K562 (cell line): ENCODE data around the gene DOK3. TPM values are rescaled to one million over a fixed set of nuclear protein-coding genes. Genes with fewer than 3 reads are reported as not detected.

Source experiments
- ASH1L ChIP-seq: fragments of 450-650 bp; IDR thresholded peaks from 2 replicates; pipeline ENCODE4 v1.6.1; 2018; ENCODE audit warnings: borderline replicate concordance, mild to moderate bottlenecking, low read depth; ENCODE audit not compliant: partially characterized antibody
- CHCHD3 ChIP-seq: fragments of 250-450 bp; sonication (Bioruptor Pico); IDR thresholded peaks from 2 replicates; pipeline ENCODE4 v2.1.2; 2022; ENCODE audit warnings: mild to moderate bottlenecking
- CTBP1 ChIP-seq: fragments of 450-650 bp; IDR thresholded peaks from 2 replicates; pipeline ENCODE4 v1.6.1; 2016; ENCODE audit warnings: borderline replicate concordance
- KDM5B ChIP-seq: fragments of 200-600 bp; sonication (generic); IDR thresholded peaks from 2 replicates; pipeline ENCODE4 v1.6.1; 2012; ENCODE audit warnings: low read depth, mild to moderate bottlenecking, moderate library complexity, low read length, control low read depth, inconsistent platforms; ENCODE audit not compliant: insufficient replicate concordance
- MEIS2 ChIP-seq: fragments of 450-650 bp; IDR thresholded peaks from 2 replicates; pipeline ENCODE4 v1.6.1; 2014; ENCODE audit warnings: mild to moderate bottlenecking; ENCODE audit not compliant: partially characterized antibody
- RAD51 ChIP-seq: fragments of 450-650 bp; IDR thresholded peaks from 2 replicates; pipeline ENCODE4 v1.7.1; 2016; ENCODE audit warnings: low read depth, mild to moderate bottlenecking, borderline replicate concordance
- RBM25 ChIP-seq: fragments of 200-400 bp; formaldehyde crosslinking; IDR thresholded peaks from 2 replicates; pipeline ENCODE4 v1.6.1; 2018; ENCODE audit warnings: low read length, low read depth, moderate library complexity; ENCODE audit not compliant: severe bottlenecking
- SIX5 ChIP-seq, 2 experiments: IDR thresholded peaks; 2 replicates each; pipeline ENCODE4 v1.6.1; 2011; ENCODE audit warnings: low read length in 2 of 2, borderline replicate concordance in 1 of 2, low read depth in 1 of 2, mild to moderate bottlenecking in 1 of 2, moderate library complexity in 1 of 2; ENCODE audit not compliant: insufficient read depth in 1 of 2
- SP1 ChIP-seq: sonication (generic); formaldehyde crosslinking; IDR thresholded peaks from 2 replicates; pipeline ENCODE4 v1.8.1; 2022; ENCODE audit warnings: mild to moderate bottlenecking, missing genetic modification reagents
- ZEB2 ChIP-seq: fragments of 450-650 bp; IDR thresholded peaks from 2 replicates; pipeline ENCODE4 v1.6.1; 2016
- ZNF41 ChIP-seq: fragments of 250-450 bp; sonication (Bioruptor Pico); conservative IDR thresholded peaks from 2 replicates; pipeline ENCODE4 v1.4.0; 2020; ENCODE audit warnings: mild to moderate bottlenecking
- ZNF445 ChIP-seq: fragments of 250-450 bp; sonication (Bioruptor Pico); IDR thresholded peaks from 2 replicates; pipeline ENCODE4 v1.4.0; 2020; ENCODE audit warnings: low read depth, mild to moderate bottlenecking, moderate library complexity
- polyA plus RNA-seq, 8 experiments: library from polyadenylated mRNA; depleted of rRNA in 4 of 8; stranded (reverse) in 5 of 8; unstranded in 3 of 8; fragments of >200 nt; fragmentation: Nextera tagmentation in 2 of 8; fragmentation: Illumina TruSeq in 1 of 8; extraction: Ambion mirVana in 2 of 8; extraction: Trizol in 1 of 8; gene quantifications; 2 replicates each; pipeline versions ENCODE4 v1.2.1 to v1.2.3, GENCODE V29; 2011 to 2014; ENCODE audit warnings: inconsistent platforms in 1 of 8, missing spikeins in 1 of 8
- total RNA-seq, 7 experiments: library from RNA; depleted of rRNA in 6 of 7; stranded (reverse); fragments of >200 nt in 6 of 7; fragmentation: Illumina TruSeq in 2 of 7; extraction: Trizol in 2 of 7; gene quantifications; 2 replicates each; pipeline versions ENCODE4 v1.2.1 to v1.2.3, GENCODE V29; 2011 to 2021; ENCODE audit warnings: low replicate concordance in 1 of 7
- TF ChIP-seq, protein P1 (sequence below): fragments of 450-650 bp; IDR thresholded peaks from 2 replicates; pipeline ENCODE4 v1.6.1; 2016; ENCODE audit warnings: mild to moderate bottlenecking, moderate library complexity
- TF ChIP-seq, protein P2 (sequence below): fragments of 250-450 bp; sonication (Bioruptor Pico); IDR thresholded peaks from 2 replicates; pipeline ENCODE4 v1.5.0; 2021
- TF ChIP-seq, protein P3 (sequence below): fragments of 450-650 bp; formaldehyde crosslinking; IDR thresholded peaks from 2 replicates; pipeline ENCODE4 v1.4.0; 2020; ENCODE audit warnings: mild to moderate bottlenecking

The DOK3 gene
- total and polyA plus RNA-seq, 9 of the 15 experiments (the other 6 are each of a cell fraction or from before 2014, with no cell fraction given): 1.3 to 23.0 (median 8.0) TPM

DNA sequence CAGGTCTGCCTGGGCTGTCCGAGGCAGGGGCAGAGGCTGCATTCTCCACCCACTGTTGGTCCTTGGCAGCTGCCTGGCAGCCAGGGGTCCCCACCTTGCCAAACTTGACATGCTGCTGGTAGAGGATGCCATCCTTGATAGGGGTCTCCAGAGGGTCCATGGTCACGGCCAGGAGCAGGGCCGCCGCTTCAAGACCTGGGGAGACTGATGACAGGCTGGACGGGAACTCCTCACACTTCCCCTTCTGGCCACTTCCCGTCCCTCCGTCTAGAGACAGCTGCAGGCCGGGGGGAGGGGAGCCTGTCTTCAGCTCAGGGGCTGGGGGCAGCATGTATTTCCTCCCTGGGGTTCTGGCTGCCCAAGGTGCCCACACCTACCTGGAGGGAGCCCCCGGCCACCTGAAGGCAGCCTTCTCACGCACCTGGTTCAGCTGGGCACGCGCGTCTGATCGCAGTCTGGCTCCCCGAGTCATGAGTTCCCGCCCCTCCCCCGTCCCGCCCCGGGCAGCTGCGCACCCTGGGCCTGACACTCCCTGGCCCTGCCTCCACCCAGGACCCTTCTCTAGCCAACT lies at the start of gene DOK3 (continued):
- TF ChIP-seq, protein P1, sequence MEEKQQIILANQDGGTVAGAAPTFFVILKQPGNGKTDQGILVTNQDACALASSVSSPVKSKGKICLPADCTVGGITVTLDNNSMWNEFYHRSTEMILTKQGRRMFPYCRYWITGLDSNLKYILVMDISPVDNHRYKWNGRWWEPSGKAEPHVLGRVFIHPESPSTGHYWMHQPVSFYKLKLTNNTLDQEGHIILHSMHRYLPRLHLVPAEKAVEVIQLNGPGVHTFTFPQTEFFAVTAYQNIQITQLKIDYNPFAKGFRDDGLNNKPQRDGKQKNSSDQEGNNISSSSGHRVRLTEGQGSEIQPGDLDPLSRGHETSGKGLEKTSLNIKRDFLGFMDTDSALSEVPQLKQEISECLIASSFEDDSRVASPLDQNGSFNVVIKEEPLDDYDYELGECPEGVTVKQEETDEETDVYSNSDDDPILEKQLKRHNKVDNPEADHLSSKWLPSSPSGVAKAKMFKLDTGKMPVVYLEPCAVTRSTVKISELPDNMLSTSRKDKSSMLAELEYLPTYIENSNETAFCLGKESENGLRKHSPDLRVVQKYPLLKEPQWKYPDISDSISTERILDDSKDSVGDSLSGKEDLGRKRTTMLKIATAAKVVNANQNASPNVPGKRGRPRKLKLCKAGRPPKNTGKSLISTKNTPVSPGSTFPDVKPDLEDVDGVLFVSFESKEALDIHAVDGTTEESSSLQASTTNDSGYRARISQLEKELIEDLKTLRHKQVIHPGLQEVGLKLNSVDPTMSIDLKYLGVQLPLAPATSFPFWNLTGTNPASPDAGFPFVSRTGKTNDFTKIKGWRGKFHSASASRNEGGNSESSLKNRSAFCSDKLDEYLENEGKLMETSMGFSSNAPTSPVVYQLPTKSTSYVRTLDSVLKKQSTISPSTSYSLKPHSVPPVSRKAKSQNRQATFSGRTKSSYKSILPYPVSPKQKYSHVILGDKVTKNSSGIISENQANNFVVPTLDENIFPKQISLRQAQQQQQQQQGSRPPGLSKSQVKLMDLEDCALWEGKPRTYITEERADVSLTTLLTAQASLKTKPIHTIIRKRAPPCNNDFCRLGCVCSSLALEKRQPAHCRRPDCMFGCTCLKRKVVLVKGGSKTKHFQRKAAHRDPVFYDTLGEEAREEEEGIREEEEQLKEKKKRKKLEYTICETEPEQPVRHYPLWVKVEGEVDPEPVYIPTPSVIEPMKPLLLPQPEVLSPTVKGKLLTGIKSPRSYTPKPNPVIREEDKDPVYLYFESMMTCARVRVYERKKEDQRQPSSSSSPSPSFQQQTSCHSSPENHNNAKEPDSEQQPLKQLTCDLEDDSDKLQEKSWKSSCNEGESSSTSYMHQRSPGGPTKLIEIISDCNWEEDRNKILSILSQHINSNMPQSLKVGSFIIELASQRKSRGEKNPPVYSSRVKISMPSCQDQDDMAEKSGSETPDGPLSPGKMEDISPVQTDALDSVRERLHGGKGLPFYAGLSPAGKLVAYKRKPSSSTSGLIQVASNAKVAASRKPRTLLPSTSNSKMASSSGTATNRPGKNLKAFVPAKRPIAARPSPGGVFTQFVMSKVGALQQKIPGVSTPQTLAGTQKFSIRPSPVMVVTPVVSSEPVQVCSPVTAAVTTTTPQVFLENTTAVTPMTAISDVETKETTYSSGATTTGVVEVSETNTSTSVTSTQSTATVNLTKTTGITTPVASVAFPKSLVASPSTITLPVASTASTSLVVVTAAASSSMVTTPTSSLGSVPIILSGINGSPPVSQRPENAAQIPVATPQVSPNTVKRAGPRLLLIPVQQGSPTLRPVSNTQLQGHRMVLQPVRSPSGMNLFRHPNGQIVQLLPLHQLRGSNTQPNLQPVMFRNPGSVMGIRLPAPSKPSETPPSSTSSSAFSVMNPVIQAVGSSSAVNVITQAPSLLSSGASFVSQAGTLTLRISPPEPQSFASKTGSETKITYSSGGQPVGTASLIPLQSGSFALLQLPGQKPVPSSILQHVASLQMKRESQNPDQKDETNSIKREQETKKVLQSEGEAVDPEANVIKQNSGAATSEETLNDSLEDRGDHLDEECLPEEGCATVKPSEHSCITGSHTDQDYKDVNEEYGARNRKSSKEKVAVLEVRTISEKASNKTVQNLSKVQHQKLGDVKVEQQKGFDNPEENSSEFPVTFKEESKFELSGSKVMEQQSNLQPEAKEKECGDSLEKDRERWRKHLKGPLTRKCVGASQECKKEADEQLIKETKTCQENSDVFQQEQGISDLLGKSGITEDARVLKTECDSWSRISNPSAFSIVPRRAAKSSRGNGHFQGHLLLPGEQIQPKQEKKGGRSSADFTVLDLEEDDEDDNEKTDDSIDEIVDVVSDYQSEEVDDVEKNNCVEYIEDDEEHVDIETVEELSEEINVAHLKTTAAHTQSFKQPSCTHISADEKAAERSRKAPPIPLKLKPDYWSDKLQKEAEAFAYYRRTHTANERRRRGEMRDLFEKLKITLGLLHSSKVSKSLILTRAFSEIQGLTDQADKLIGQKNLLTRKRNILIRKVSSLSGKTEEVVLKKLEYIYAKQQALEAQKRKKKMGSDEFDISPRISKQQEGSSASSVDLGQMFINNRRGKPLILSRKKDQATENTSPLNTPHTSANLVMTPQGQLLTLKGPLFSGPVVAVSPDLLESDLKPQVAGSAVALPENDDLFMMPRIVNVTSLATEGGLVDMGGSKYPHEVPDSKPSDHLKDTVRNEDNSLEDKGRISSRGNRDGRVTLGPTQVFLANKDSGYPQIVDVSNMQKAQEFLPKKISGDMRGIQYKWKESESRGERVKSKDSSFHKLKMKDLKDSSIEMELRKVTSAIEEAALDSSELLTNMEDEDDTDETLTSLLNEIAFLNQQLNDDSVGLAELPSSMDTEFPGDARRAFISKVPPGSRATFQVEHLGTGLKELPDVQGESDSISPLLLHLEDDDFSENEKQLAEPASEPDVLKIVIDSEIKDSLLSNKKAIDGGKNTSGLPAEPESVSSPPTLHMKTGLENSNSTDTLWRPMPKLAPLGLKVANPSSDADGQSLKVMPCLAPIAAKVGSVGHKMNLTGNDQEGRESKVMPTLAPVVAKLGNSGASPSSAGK: peak; percentile 52; the same call in 1 of the 2 replicates
- TF ChIP-seq ZNF41 (CRISPR knock-in tag): no peak
- TF ChIP-seq, protein P2, sequence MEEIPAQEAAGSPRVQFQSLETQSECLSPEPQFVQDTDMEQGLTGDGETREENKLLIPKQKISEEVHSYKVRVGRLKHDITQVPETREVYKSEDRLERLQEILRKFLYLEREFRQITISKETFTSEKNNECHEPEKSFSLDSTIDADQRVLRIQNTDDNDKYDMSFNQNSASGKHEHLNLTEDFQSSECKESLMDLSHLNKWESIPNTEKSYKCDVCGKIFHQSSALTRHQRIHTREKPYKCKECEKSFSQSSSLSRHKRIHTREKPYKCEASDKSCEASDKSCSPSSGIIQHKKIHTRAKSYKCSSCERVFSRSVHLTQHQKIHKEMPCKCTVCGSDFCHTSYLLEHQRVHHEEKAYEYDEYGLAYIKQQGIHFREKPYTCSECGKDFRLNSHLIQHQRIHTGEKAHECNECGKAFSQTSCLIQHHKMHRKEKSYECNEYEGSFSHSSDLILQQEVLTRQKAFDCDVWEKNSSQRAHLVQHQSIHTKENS (CRISPR knock-in tag): no peak
- no peak for TF ChIP-seq RBM25
- no peak for TF ChIP-seq SIX5 (IDR thresholded peaks at IDR 0.05; ENCODE audit: borderline replicate concordance in 1 of 2, insufficient read depth in 1 of 2, low read depth in 1 of 2, low read length in 2 of 2)
- no peak for TF ChIP-seq SP1 (CRISPR knock-in tag)
- no peak for TF ChIP-seq CTBP1
- no peak for TF ChIP-seq KDM5B
- TF ChIP-seq RAD51: no peak
- no peak for TF ChIP-seq CHCHD3 (CRISPR knock-in tag)
- TF ChIP-seq MEIS2: peak; percentile 28
- TF ChIP-seq ASH1L: no peak
- no peak for TF ChIP-seq ZNF445 (CRISPR knock-in tag)
- TF ChIP-seq, protein P3, sequence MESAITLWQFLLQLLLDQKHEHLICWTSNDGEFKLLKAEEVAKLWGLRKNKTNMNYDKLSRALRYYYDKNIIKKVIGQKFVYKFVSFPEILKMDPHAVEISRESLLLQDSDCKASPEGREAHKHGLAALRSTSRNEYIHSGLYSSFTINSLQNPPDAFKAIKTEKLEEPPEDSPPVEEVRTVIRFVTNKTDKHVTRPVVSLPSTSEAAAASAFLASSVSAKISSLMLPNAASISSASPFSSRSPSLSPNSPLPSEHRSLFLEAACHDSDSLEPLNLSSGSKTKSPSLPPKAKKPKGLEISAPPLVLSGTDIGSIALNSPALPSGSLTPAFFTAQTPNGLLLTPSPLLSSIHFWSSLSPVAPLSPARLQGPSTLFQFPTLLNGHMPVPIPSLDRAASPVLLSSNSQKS (CRISPR knock-in tag): no peak
- TF ChIP-seq ZEB2: no peak
